ENCODE measurements around the gene APOC3. TPM values are rescaled to one million over a fixed set of nuclear protein-coding genes. Genes with fewer than 3 reads are reported as not detected.

APOC3 gene
- total and polyA plus RNA-seq, 10 of the 15 experiments (the other 5 are each of a cell fraction or from before 2014, with no cell fraction given) = 1.9 TPM; not detected in 9

GRCh38 chr11:116813170-116813569 is 16.5 kb upstream of the APOC3 start:
- H4K20me1 ChIP-seq (ENCODE audit: control insufficient read depth, insufficient read depth) = no peaks in the 10 kb centered on the region
- RAD21 ChIA-PET (ENCODE audit: unreplicated experiment) = interaction anchor here (1.0 kb wide), 1 partner anchor 22 kb away, joined by 3 read pairs; the partner anchor contains the start of gene APOA5
- intact Hi-C loops (cut with micrococcal nuclease; ENCODE audit: unreplicated experiment) (no loop called here), in situ Hi-C loops (cut with MboI) (no loop called here)
- no peak overlapping the region for H3K27ac ChIP-seq (ENCODE audit: control insufficient read depth, insufficient read depth)
- WGBS (ENCODE audit: insufficient coverage, insufficient replicate concordance, low lambda C conversion rate, missing lambda C conversion rate) = 18% methylated on average over 1 of the region's 1 CpG
- FAIRE-seq (no peak), ATAC-seq (no peak), DNase-seq (ENCODE audit: low read depth, low spot score) (no peak)
- H3K27me3 ChIP-seq (replicated peaks in 1 of 2; ENCODE audit: control insufficient read depth in 2 of 2, insufficient read depth in 2 of 2, low read length in 1 of 2) = no peaks in the 10 kb centered on the region
- H3K4me1 ChIP-seq (ENCODE audit: control insufficient read depth, insufficient read depth, low read length) = no peaks in the 10 kb centered on the region
- TF ChIP-seq IKZF2 (IDR thresholded peaks at IDR 0.05) = no peak
- no peak overlapping the region for H3K9ac ChIP-seq (ENCODE audit: control insufficient read depth, insufficient read depth, low read length)
- SMC1A ChIA-PET (ENCODE audit: uncharacterized antibody, unreplicated experiment) = interaction anchor here (0.6 to 1.2 kb wide), 5 partner anchors 19 to 265 kb away, joined by 3 to 4 read pairs (median 3); no protein-coding TSS in a partner anchor
- BruUV-seq (replicated peaks) = no TSS peak
- no peak overlapping the region for H3K4me2 ChIP-seq (ENCODE audit: control insufficient read depth, insufficient read depth)
- H2AFZ ChIP-seq (ENCODE audit: control insufficient read depth, low read depth, low read length) = no peak overlapping the region
- POLR2A ChIA-PET = no interaction called here
- no peaks in the 10 kb centered on the region for H3K9me3 ChIP-seq (replicated peaks; ENCODE audit: control insufficient read depth, insufficient read depth, low read length)
- CTCF ChIA-PET = interaction anchor here (1.0 to 2.1 kb wide), 5 partner anchors 13 to 67 kb away, joined by 3 to 12 read pairs (median 4); partner anchors contain the start of genes APOA5 and ZPR1
- no peaks in the 10 kb centered on the region for H3K79me2 ChIP-seq (ENCODE audit: control insufficient read depth, insufficient read depth, low read length)
- H3K36me3 ChIP-seq (ENCODE audit: control insufficient read depth in 2 of 2, insufficient read depth in 2 of 2, low read length in 1 of 2) = no peaks in the 10 kb centered on the region
- H3K4me3 ChIP-seq = no peak overlapping the region

GRCh38 chr11:116813781-116814471 is 15.8 kb upstream of the APOC3 start:
- H3K4me2 ChIP-seq (ENCODE audit: control insufficient read depth, insufficient read depth) = no peak overlapping the region
- no peaks in the 10 kb centered on the region for H3K4me1 ChIP-seq (ENCODE audit: control insufficient read depth, insufficient read depth, low read length)
- BruUV-seq (replicated peaks) = no TSS peak
- no peaks in the 10 kb centered on the region for H3K27me3 ChIP-seq (replicated peaks in 1 of 2; ENCODE audit: control insufficient read depth in 2 of 2, insufficient read depth in 2 of 2, low read length in 1 of 2)
- H3K79me2 ChIP-seq (ENCODE audit: control insufficient read depth, insufficient read depth, low read length) = no peaks in the 10 kb centered on the region
- H4K20me1 ChIP-seq (ENCODE audit: control insufficient read depth, insufficient read depth) = no peaks in the 10 kb centered on the region
- SMC1A ChIA-PET (ENCODE audit: uncharacterized antibody, unreplicated experiment) = interaction anchor here (0.7 to 1.2 kb wide), 3 partner anchors 20 to 38 kb away, joined by 3 to 4 read pairs (median 3); no protein-coding TSS in a partner anchor
- H3K36me3 ChIP-seq (ENCODE audit: control insufficient read depth in 2 of 2, insufficient read depth in 2 of 2, low read length in 1 of 2) = no peaks in the 10 kb centered on the region
- DNase-seq (ENCODE audit: low read depth, low spot score) = no peak
- RAD21 ChIA-PET (ENCODE audit: unreplicated experiment) = interaction anchor here (1.0 kb wide), 1 partner anchor 23 kb away, joined by 3 read pairs; the partner anchor contains the start of gene APOA5
- no peak for FAIRE-seq
- WGBS (ENCODE audit: insufficient coverage, insufficient replicate concordance, low lambda C conversion rate, missing lambda C conversion rate) = 37% methylated on average over 5 of the region's 5 CpGs
- H3K4me3 ChIP-seq = no peak overlapping the region
- no peak overlapping the region for H3K27ac ChIP-seq (ENCODE audit: control insufficient read depth, insufficient read depth)
- CTCF ChIA-PET = interaction anchor here (1.3 to 2.1 kb wide), 4 partner anchors 14 to 67 kb away, joined by 3 to 12 read pairs (median 8); partner anchors contain the start of gene APOA5
- in situ Hi-C loops (cut with MboI) = no loop called here
- no peaks in the 10 kb centered on the region for H3K9me3 ChIP-seq (replicated peaks; ENCODE audit: control insufficient read depth, insufficient read depth, low read length)
- intact Hi-C loops (cut with micrococcal nuclease; ENCODE audit: unreplicated experiment) = no loop called here
- no peak for ATAC-seq
- H2AFZ ChIP-seq (ENCODE audit: control insufficient read depth, low read depth, low read length) = no peak overlapping the region
- H3K9ac ChIP-seq (ENCODE audit: control insufficient read depth, insufficient read depth, low read length) = no peak overlapping the region
- POLR2A ChIA-PET = no interaction called here
- TF ChIP-seq IRF4 (IDR thresholded peaks at IDR 0.05; ENCODE audit: low read depth, low read length) (no peak), RB1 (IDR thresholded peaks at IDR 0.05; ENCODE audit: borderline replicate concordance) (no peak), PRDM15 (CRISPR knock-in tag; IDR thresholded peaks at IDR 0.05) (no peak), CBX3 (IDR thresholded peaks at IDR 0.05; ENCODE audit: borderline replicate concordance, low read depth) (no peak), NFYB (IDR thresholded peaks at IDR 0.05; ENCODE audit: insufficient read depth, low read depth, low read length) (no peak), EP300 (IDR thresholded peaks at IDR 0.05; ENCODE audit: borderline replicate concordance in 1 of 2, control insufficient read depth in 1 of 2, low read depth in 2 of 2, low read length in 2 of 2) (no peak), CBFB (IDR thresholded peaks at IDR 0.05; ENCODE audit: low read depth) (no peak), ESRRA (IDR thresholded peaks at IDR 0.05; ENCODE audit: low read length) (no peak), RAD51 (IDR thresholded peaks at IDR 0.05) (no peak), SMC3 (IDR thresholded peaks at IDR 0.05; ENCODE audit: borderline replicate concordance, low read length) (no peak), BACH1 (IDR thresholded peaks at IDR 0.05; ENCODE audit: borderline replicate concordance) (no peak), RFX5 (IDR thresholded peaks at IDR 0.05; ENCODE audit: low read depth, low read length) (no peak)
